IPS DF 6.9 (cell line): Measurements from ENCODE around the gene PDXDC1.
"Not testable (repeated sequence)": the region's sequence is repeated elsewhere in the genome, so short reads cannot be mapped to it uniquely, and the experiment has no call there.

Source experiments
- DNase-seq: peaks from one replicate; pipeline ENCODE4 v3.0.0-alpha.2; 2013; ENCODE audit warnings: low read depth, low spot score
- H3K27ac ChIP-seq: one replicate; pipeline ENCODE4 v1.5.1; 2013; ENCODE audit warnings: low read length, control low read depth
- H3K27me3 ChIP-seq: 2 replicates; pipeline ENCODE4 v1.6.1; 2013; ENCODE audit warnings: mild to moderate bottlenecking, low read length; ENCODE audit not compliant: control insufficient read depth, insufficient read depth
- H3K36me3 ChIP-seq: 2 replicates; pipeline ENCODE4 v1.6.1; 2013; ENCODE audit warnings: low read length; ENCODE audit not compliant: control insufficient read depth, insufficient read depth
- H3K4me1 ChIP-seq: 2 replicates; pipeline ENCODE4 v1.6.1; 2013; ENCODE audit warnings: low read length; ENCODE audit not compliant: control insufficient read depth, insufficient read depth
- H3K4me3 ChIP-seq: 2 replicates; pipeline ENCODE4 v1.5.1; 2013; ENCODE audit warnings: mild to moderate bottlenecking, low read length
- H3K9me3 ChIP-seq: 2 replicates; pipeline ENCODE4 v1.6.1; 2013; ENCODE audit warnings: low read length, inconsistent platforms; ENCODE audit not compliant: control insufficient read depth, insufficient read depth
- WGBS: extraction: QIAGEN DNeasy Blood & Tissue Kit; methylation state at CpG from one replicate; pipeline ENCODE4 v1.1.7; 2013; ENCODE audit warnings: mixed read lengths, missing lambda C conversion rate; ENCODE audit not compliant: insufficient read length, insufficient coverage; 5-methylcytosine and 5-hydroxymethylcytosine counted together

Gene PDXDC1

DNA sequence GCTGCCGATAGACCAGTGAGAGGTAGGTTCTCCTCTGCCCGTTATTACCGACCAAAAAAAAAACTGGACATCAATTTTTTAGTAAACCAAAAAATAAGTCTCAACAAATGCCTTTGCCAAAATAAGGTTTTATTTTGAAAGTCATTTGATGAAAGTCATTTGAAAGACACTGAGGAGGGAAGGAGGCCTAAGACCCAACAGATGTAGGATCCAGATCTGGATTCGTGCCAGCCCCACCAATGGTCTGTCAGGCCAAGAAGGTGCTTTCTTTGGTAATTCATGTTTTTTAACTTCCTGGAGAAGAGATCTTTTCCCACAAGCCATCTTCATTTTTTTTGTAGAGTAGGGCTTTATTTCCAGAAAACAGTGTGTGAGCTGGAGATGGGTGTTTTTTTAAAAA, 62.9 kb downstream of the PDXDC1 start:
- no peak overlapping the region for H3K4me3 ChIP-seq
- peaks cover 49% of the 10 kb centered on the region for H3K36me3 ChIP-seq
- H3K27me3 ChIP-seq: no peaks in the 10 kb centered on the region
- WGBS: no CpG with 5 or more reads among the region's 4 CpGs
- no peak for DNase-seq
- no peak overlapping the region for H3K27ac ChIP-seq
- H3K9me3 ChIP-seq: no peaks in the 10 kb centered on the region
- H3K4me1 ChIP-seq: no peaks in the 10 kb centered on the region; the same call in 1 of the 2 replicates

GRCh38 chr16:15038689-15039088, 63.9 kb downstream of the PDXDC1 start:
- H3K27me3 ChIP-seq: no peaks in the 10 kb centered on the region
- H3K4me1 ChIP-seq: no peaks in the 10 kb centered on the region; the same call in 1 of the 2 replicates
- no peak for DNase-seq
- H3K9me3 ChIP-seq: no peaks in the 10 kb centered on the region
- peaks cover 40% of the 10 kb centered on the region for H3K36me3 ChIP-seq
- WGBS: no CpG with 5 or more reads among the region's 9 CpGs
- H3K27ac ChIP-seq: no peak overlapping the region
- H3K4me3 ChIP-seq: no peak overlapping the region

GRCh38 chr16:15041271-15042004, 66.6 kb downstream of the PDXDC1 start:
- H3K27me3 ChIP-seq: no peaks in the 10 kb centered on the region
- H3K36me3 ChIP-seq: peaks cover 17% of the 10 kb centered on the region
- no peaks in the 10 kb centered on the region; the same call in 1 of the 2 replicates for H3K4me1 ChIP-seq
- H3K27ac ChIP-seq: no peak overlapping the region
- H3K4me3 ChIP-seq: no peak overlapping the region
- no peaks in the 10 kb centered on the region for H3K9me3 ChIP-seq
- no CpG with 5 or more reads among the region's 16 CpGs for WGBS
- no peak for DNase-seq

- no peak for DNase-seq
- WGBS: no CpG with 5 or more reads among the region's 5 CpGs
- H3K9me3 ChIP-seq: no peaks in the 10 kb centered on the region
- no peaks in the 10 kb centered on the region for H3K27me3 ChIP-seq
- peaks cover 16% of the 10 kb centered on the region for H3K36me3 ChIP-seq
- H3K27ac ChIP-seq: no peak overlapping the region
- H3K4me1 ChIP-seq: no peaks in the 10 kb centered on the region; the same call in 1 of the 2 replicates
- H3K4me3 ChIP-seq: no peak overlapping the region
Measured at GRCh38 chr16:15043344-15043743, 68.5 kb downstream of the PDXDC1 start.

GRCh38 chr16:15044286-15044685, 69.5 kb downstream of the PDXDC1 start:
- no peaks in the 10 kb centered on the region for H3K27me3 ChIP-seq
- no peaks in the 10 kb centered on the region; the same call in 1 of the 2 replicates for H3K4me1 ChIP-seq
- H3K27ac ChIP-seq: no peak overlapping the region
- no peaks in the 10 kb centered on the region for H3K9me3 ChIP-seq
- H3K4me3 ChIP-seq: no peak overlapping the region
- H3K36me3 ChIP-seq: peaks cover 11% of the 10 kb centered on the region
- DNase-seq: no peak
- no CpG with 5 or more reads among the region's 11 CpGs for whole genome bisulfite sequencing

GRCh38 chr16:15045270-15045669, 70.4 kb downstream of the PDXDC1 start:
- H3K36me3 ChIP-seq: peaks cover 11% of the 10 kb centered on the region
- not testable (repeated sequence) for H3K9me3 ChIP-seq, H3K27ac ChIP-seq, DNase-seq, H3K27me3 ChIP-seq, H3K4me3 ChIP-seq, H3K4me1 ChIP-seq
- no CpG with 5 or more reads among the region's 9 CpGs for WGBS

GRCh38 chr16:15046692-15047376, 72.0 kb downstream of the PDXDC1 start:
- peaks cover 6% of the 10 kb centered on the region; the same call in 1 of the 2 replicates for H3K36me3 ChIP-seq
- no peak overlapping the region for H3K4me3 ChIP-seq
- H3K9me3 ChIP-seq: no peaks in the 10 kb centered on the region
- no peaks in the 10 kb centered on the region for H3K27me3 ChIP-seq
- H3K4me1 ChIP-seq: no peaks in the 10 kb centered on the region
- no peak overlapping the region for H3K27ac ChIP-seq
- DNase-seq: no peak
- WGBS: no CpG with 5 or more reads among the region's 21 CpGs

GRCh38 chr16:15049581-15050180, 74.9 kb downstream of the PDXDC1 start:
- H3K36me3 ChIP-seq: peaks cover 6% of the 10 kb centered on the region; the same call in 1 of the 2 replicates
- H3K27ac ChIP-seq: no peak overlapping the region
- WGBS: no CpG with 5 or more reads among the region's 3 CpGs
- H3K9me3 ChIP-seq: no peaks in the 10 kb centered on the region
- no peaks in the 10 kb centered on the region for H3K4me1 ChIP-seq
- DNase-seq: no peak
- no peaks in the 10 kb centered on the region for H3K27me3 ChIP-seq
- H3K4me3 ChIP-seq: no peak overlapping the region

GRCh38 chr16:15050440-15050839, 75.6 kb downstream of the PDXDC1 start:
- not testable (repeated sequence) for H3K36me3 ChIP-seq, H3K4me1 ChIP-seq, H3K9me3 ChIP-seq, H3K4me3 ChIP-seq, H3K27me3 ChIP-seq, DNase-seq, H3K27ac ChIP-seq
- no CpG with 5 or more reads among the region's 1 CpG for WGBS

GRCh38 chr16:15051387-15051951, 76.6 kb downstream of the PDXDC1 start:
- no peak for DNase-seq
- WGBS: no CpG with 5 or more reads among the region's 9 CpGs
- Histone ChIP-seq H3K4me1 (no peaks in the 10 kb centered on the region), H3K36me3 (peaks cover 6% of the 10 kb centered on the region; the same call in 1 of the 2 replicates), H3K9me3 (no peaks in the 10 kb centered on the region), H3K27ac (no peak overlapping the region), H3K4me3 (no peak overlapping the region), H3K27me3 (no peaks in the 10 kb centered on the region)
